ENCODE results near the gene HOXA10.

DNA sequence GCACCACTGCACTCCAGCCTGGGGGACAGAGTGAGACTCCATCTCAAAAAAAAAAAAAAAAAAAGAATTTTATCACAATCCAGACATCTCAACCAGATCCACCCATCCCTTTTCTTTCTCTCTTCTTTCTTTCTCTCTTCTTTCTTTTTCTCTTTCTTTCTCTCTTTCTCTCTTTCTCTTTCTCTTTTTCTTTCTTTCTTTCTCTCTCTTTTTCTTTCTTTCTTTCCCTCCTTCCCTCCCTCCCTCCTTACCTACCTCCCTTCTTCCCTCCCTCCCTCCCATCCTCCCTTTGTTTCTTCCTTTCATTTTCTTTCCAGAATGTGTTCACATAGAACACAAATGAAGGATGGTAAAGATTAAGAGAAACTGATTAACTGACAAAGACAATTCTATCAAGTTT lies 43.8 kb upstream of the HOXA10 start:
- TF ChIP-seq, protein P1, sequence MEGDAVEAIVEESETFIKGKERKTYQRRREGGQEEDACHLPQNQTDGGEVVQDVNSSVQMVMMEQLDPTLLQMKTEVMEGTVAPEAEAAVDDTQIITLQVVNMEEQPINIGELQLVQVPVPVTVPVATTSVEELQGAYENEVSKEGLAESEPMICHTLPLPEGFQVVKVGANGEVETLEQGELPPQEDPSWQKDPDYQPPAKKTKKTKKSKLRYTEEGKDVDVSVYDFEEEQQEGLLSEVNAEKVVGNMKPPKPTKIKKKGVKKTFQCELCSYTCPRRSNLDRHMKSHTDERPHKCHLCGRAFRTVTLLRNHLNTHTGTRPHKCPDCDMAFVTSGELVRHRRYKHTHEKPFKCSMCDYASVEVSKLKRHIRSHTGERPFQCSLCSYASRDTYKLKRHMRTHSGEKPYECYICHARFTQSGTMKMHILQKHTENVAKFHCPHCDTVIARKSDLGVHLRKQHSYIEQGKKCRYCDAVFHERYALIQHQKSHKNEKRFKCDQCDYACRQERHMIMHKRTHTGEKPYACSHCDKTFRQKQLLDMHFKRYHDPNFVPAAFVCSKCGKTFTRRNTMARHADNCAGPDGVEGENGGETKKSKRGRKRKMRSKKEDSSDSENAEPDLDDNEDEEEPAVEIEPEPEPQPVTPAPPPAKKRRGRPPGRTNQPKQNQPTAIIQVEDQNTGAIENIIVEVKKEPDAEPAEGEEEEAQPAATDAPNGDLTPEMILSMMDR (IDR thresholded peaks at IDR 0.05; ENCODE audit: poor library complexity): no peak
- TF ChIP-seq EZH2 (IDR thresholded peaks at IDR 0.05; ENCODE audit: borderline replicate concordance) (no peak), EZH2phosphoT487 (IDR thresholded peaks at IDR 0.05; ENCODE audit: low read depth, severe bottlenecking, unreplicated experiment) (no peak)
